Glutamatergic neuron (in vitro differentiated cells): ENCODE results near the gene CEP128. TPM values are rescaled to one million over a fixed set of nuclear protein-coding genes. Genes with fewer than 3 reads are reported as not detected.

Experiments used
- DNase-seq: peaks from one replicate; pipeline ENCODE4 v3.0.0; 2022
- H3K27ac Mint-ChIP-seq: one replicate; pipeline ENCODE4 v1.8.0; 2020; ENCODE audit warnings: mild to moderate bottlenecking, mixed read lengths, inconsistent platforms; ENCODE audit not compliant: unreplicated experiment
- H3K27me3 Mint-ChIP-seq: one replicate; pipeline ENCODE4 v1.8.0; 2020; ENCODE audit warnings: mild to moderate bottlenecking, moderate library complexity, mixed read lengths, inconsistent platforms; ENCODE audit not compliant: unreplicated experiment
- H3K36me3 Mint-ChIP-seq: one replicate; pipeline ENCODE4 v1.8.0; 2020; ENCODE audit warnings: mild to moderate bottlenecking, mixed read lengths, inconsistent platforms; ENCODE audit not compliant: unreplicated experiment
- H3K4me1 Mint-ChIP-seq: one replicate; pipeline ENCODE4 v1.8.0; 2020; ENCODE audit warnings: mild to moderate bottlenecking, low read depth, mixed read lengths, inconsistent platforms; ENCODE audit not compliant: unreplicated experiment
- H3K4me3 Mint-ChIP-seq: one replicate; pipeline ENCODE4 v1.8.0; 2020; ENCODE audit warnings: mild to moderate bottlenecking, mixed read lengths, inconsistent platforms; ENCODE audit not compliant: unreplicated experiment
- H3K9me3 Mint-ChIP-seq: one replicate; pipeline ENCODE4 v1.8.0; 2020; ENCODE audit warnings: mild to moderate bottlenecking, moderate library complexity, mixed read lengths, inconsistent platforms; ENCODE audit not compliant: unreplicated experiment
- CTCF ChIP-seq: fragments of 200-600 bp; sonication (generic); IDR thresholded peaks from one replicate; pipeline ENCODE4 v1.5.0; 2021; ENCODE audit not compliant: partially characterized antibody, unreplicated experiment
- total RNA-seq: library from RNA; stranded (reverse); fragmentation: NEBNext Ultra II Directional; extraction: Animal tissue kit (Norgen Biotek cat#: 25700); gene quantifications from one replicate; pipeline ENCODE4 v1.2.1, GENCODE V29; 2021; ENCODE audit not compliant: unreplicated experiment

Gene CEP128
- total RNA-seq, 1 donor from 2014 or later, result 38.5 TPM

DNA sequence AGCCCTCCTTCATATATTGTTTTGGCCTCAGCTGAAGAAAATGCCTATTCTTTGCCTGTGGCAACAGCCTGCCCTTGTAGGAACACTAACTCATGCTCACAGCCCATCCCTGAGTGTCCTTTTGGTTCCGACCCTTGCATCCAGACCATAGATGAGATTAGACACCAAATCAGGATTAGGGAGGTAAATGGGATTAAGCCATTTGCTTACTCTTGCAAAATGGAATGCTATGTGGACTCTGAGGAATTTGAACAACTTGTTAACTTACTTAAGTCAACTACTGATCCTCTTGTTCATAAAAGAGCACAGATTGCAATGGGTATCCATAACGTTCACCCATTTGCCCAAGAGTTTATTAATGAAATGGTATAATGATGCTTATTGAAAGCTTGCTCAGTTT lies 41.2 kb upstream of the CEP128 start:
- TF ChIP-seq CTCF, result no peak

DNA sequence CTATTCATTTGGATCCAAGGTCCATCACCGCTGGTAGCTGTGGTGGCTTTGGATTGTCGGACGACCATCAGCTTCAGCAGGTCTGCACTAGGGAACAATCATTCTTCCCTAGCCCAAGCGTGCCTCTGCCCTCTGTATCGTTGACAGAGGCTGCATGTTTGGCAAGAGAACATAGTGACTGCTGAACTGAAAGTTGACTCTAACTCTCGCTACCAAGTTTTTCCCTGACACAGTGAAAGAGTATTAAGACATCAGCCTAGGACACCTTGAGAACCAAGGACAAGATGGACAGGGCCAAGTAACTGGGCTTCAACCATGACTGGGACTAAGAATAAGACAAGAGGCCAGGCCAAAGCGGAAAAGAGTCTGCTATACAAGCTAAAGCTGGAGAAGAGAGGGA lies 40.1 kb upstream of the CEP128 start:
- Mint-ChIP-seq H3K27me3 (no peaks in the 10 kb centered on the region), H3K4me1 (peaks cover 2% of the 10 kb centered on the region), H3K27ac (no peak overlapping the region), H3K9me3 (no peaks in the 10 kb centered on the region), H3K4me3 (no peak overlapping the region), H3K36me3 (no peaks in the 10 kb centered on the region)
- no peak for DNase-seq
- no peak for TF ChIP-seq CTCF

More for the DNA sequence above, 41.2 kb upstream of the CEP128 start:
- no peak overlapping the region for H3K27ac Mint-ChIP-seq
- H3K9me3 Mint-ChIP-seq, result no peaks in the 10 kb centered on the region
- H3K4me3 Mint-ChIP-seq, result no peak overlapping the region
- H3K36me3 Mint-ChIP-seq, result no peaks in the 10 kb centered on the region
- peaks cover 5% of the 10 kb centered on the region for H3K4me1 Mint-ChIP-seq
- no peaks in the 10 kb centered on the region for H3K27me3 Mint-ChIP-seq
- DNase-seq, result no peak

GRCh38 chr14:80981156-80981555 lies 39.6 kb upstream of the CEP128 start:
- no peak overlapping the region for H3K4me3 Mint-ChIP-seq
- TF ChIP-seq CTCF, result no peak
- H3K9me3 Mint-ChIP-seq, result no peaks in the 10 kb centered on the region
- peaks cover 1% of the 10 kb centered on the region for H3K4me1 Mint-ChIP-seq
- no peaks in the 10 kb centered on the region for H3K27me3 Mint-ChIP-seq
- DNase-seq, result no peak
- H3K27ac Mint-ChIP-seq, result no peak overlapping the region
- no peaks in the 10 kb centered on the region for H3K36me3 Mint-ChIP-seq

DNA sequence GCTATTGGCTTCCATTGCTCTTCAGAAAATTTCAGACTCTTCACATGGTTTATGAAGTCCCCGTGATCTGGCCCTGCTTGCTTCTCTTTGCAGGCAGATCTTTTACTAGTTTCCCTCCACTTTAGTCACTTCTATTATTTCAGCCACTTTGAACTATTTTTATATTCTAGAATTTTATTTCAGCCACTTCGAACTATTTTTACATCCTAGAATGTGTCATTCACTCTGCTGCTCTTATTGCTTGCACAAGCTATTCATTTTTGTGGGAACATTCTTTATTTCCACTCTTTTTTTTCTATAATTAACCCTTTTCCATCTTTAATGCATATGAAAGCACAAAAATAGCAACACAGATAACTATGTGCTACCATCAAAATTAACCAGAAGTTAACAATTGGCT lies 38.4 kb upstream of the CEP128 start:
- Mint-ChIP-seq H3K4me1 (no peaks in the 10 kb centered on the region), H3K27me3 (no peaks in the 10 kb centered on the region), H3K4me3 (no peak overlapping the region), H3K27ac (no peak overlapping the region), H3K9me3 (no peaks in the 10 kb centered on the region), H3K36me3 (no peaks in the 10 kb centered on the region)
- no peak for DNase-seq
- no peak for TF ChIP-seq CTCF

GRCh38 chr14:80978403-80978802 lies 36.9 kb upstream of the CEP128 start:
- TF ChIP-seq CTCF, result no peak
- no peaks in the 10 kb centered on the region for H3K4me1 Mint-ChIP-seq
- no peak overlapping the region for H3K4me3 Mint-ChIP-seq
- H3K27me3 Mint-ChIP-seq, result no peaks in the 10 kb centered on the region
- H3K36me3 Mint-ChIP-seq, result no peaks in the 10 kb centered on the region
- H3K9me3 Mint-ChIP-seq, result no peaks in the 10 kb centered on the region
- no peak overlapping the region for H3K27ac Mint-ChIP-seq
- DNase-seq, result no peak
